Activated B cell treated with CpG ODN at 0.5 μM for 24 hours (primary cell): ENCODE results near the gene KCNK1. TPM values are rescaled to one million over a fixed set of nuclear protein-coding genes. Genes with fewer than 3 reads are reported as not detected.

Experiments used
- ATAC-seq: fragments of 200-7000 bp; cut with Tn5 transposase; one replicate; pipeline ENCODE4 v1.10.0; 2021; ENCODE audit warnings: low read depth, mild to moderate bottlenecking, moderate library complexity
- CTCF ChIA-PET: fragments of 350-600 bp; sonication (Branson Sonifier 250); formaldehyde crosslinking; loops from one replicate; lab custom pipeline; 2021; ENCODE audit warnings: antibody characterized with exemption; lab: Charles Lee
- POLR2A ChIA-PET: fragments of 350-600 bp; sonication (Branson Sonifier 250); formaldehyde crosslinking; loops from one replicate; lab custom pipeline; 2021; ENCODE audit warnings: antibody characterized with exemption; lab: Charles Lee
- DNase-seq: peaks from one replicate; pipeline ENCODE4 v3.0.0; 2022
- H3K27ac Mint-ChIP-seq: one replicate; pipeline ENCODE4 v1.8.0; 2020; ENCODE audit warnings: mixed read lengths
- H3K27me3 Mint-ChIP-seq: one replicate; pipeline ENCODE4 v1.8.0; 2021; ENCODE audit warnings: mixed read lengths
- H3K36me3 Mint-ChIP-seq: one replicate; pipeline ENCODE4 v1.8.0; 2021; ENCODE audit warnings: low read depth, mixed read lengths
- H3K4me1 Mint-ChIP-seq: one replicate; pipeline ENCODE4 v1.8.0; 2021; ENCODE audit warnings: mixed read lengths
- H3K4me3 Mint-ChIP-seq: one replicate; pipeline ENCODE4 v1.8.0; 2020; ENCODE audit warnings: mild to moderate bottlenecking, mixed read lengths
- H3K9me3 Mint-ChIP-seq: one replicate; pipeline ENCODE4 v1.8.0; 2020; ENCODE audit warnings: mixed read lengths
- intact Hi-C: fragments of 100-400 bp; cut with micrococcal nuclease; formaldehyde crosslinking; loops from one replicate; pipeline ENCODE4 v1.15.1; 2024
- total RNA-seq: library from RNA; stranded (reverse); gene quantifications from 2 replicates; pipeline ENCODE4 v1.2.3, GENCODE V29; 2022
- TF ChIP-seq, protein P1 (sequence below): fragments of 200-600 bp; IDR thresholded peaks from one replicate; pipeline ENCODE4 v1.8.0; 2022; ENCODE audit warnings: antibody characterized with exemption, mild to moderate bottlenecking

KCNK1 gene
- total RNA-seq, 1 donor from 2014 or later, result not detected

DNA sequence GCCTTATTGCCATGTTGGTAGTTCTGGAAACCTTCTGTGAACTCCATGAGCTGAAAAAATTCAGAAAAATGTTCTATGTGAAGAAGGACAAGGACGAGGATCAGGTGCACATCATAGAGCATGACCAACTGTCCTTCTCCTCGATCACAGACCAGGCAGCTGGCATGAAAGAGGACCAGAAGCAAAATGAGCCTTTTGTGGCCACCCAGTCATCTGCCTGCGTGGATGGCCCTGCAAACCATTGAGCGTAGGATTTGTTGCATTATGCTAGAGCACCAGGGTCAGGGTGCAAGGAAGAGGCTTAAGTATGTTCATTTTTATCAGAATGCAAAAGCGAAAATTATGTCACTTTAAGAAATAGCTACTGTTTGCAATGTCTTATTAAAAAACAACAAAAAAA, 57.4 kb downstream of the KCNK1 start:
- Mint-ChIP-seq H3K27ac (no peak overlapping the region), H3K4me1 (no peaks in the 10 kb centered on the region), H3K9me3 (no peaks in the 10 kb centered on the region), H3K27me3 (peaks cover 8% of the 10 kb centered on the region), H3K4me3 (no peak overlapping the region), H3K36me3 (no peaks in the 10 kb centered on the region)
- TF ChIP-seq, protein P1, sequence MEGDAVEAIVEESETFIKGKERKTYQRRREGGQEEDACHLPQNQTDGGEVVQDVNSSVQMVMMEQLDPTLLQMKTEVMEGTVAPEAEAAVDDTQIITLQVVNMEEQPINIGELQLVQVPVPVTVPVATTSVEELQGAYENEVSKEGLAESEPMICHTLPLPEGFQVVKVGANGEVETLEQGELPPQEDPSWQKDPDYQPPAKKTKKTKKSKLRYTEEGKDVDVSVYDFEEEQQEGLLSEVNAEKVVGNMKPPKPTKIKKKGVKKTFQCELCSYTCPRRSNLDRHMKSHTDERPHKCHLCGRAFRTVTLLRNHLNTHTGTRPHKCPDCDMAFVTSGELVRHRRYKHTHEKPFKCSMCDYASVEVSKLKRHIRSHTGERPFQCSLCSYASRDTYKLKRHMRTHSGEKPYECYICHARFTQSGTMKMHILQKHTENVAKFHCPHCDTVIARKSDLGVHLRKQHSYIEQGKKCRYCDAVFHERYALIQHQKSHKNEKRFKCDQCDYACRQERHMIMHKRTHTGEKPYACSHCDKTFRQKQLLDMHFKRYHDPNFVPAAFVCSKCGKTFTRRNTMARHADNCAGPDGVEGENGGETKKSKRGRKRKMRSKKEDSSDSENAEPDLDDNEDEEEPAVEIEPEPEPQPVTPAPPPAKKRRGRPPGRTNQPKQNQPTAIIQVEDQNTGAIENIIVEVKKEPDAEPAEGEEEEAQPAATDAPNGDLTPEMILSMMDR, result no peak
- DNase-seq (no peak), ATAC-seq (no peak)
- ChIA-PET POLR2A (no interaction called here), CTCF (no interaction called here)
- intact Hi-C loops, result no loop called here

DNA sequence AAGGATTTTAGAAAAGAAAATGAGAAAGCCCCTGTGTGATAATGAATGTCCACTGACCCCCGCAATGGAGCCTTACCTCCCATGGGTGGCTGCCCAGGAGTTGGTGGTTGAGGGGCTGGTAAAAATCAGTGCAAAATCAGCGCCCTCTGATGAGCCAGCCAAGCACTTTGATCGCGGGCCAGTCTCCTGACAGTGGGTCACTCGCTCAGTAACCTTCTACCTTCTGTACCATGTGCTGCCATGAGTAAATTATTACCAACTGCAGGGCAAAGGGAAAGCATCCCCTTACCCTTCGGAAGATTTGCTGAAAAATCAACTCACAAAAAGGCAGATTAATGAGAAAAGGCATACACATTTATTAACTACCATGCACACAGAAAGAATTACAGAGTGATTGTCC, 58.8 kb downstream of the KCNK1 start:
- Mint-ChIP-seq H3K4me3 (no peak overlapping the region), H3K27ac (no peak overlapping the region)
- intact Hi-C loops, result no loop called here

DNA sequence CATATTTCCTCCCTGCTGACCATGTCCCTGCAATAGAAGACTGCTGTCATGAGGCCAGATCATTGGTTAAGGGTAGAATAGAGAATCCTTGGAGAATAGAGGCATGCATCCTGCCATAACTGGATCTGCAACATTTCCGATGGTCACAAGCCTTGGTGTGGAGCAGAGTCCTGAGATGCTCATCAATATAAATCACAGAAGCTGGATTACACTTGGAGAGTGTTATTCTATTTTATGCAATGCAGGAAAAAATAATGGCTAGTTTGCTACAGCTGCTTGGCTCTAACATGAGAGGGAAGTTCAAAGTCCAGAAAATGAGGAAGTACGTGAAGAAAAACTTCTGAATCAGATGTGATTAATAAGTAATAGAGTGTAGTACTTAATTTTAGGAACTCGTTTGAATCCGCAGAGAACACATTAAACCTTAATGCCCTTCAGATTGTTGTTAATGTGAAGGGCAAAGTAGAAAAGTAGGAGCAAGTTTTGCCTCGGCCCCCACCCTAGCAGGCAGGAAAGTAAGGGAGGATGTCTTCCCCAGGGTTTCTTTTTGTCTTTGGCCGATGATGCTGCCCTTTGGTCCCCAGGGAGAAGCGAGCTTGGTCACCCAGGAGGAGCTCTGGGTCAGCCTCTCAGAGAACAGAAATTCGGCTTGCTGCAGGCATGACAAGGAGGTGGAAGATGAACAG, 59.5 kb downstream of the KCNK1 start:
- ATAC-seq (no peak), DNase-seq (no peak)
- POLR2A ChIA-PET, result no interaction called here
- TF ChIP-seq, protein P1, result no peak
- Mint-ChIP-seq H3K27me3 (peaks cover 10% of the 10 kb centered on the region), H3K27ac (no peak overlapping the region), H3K4me1 (no peaks in the 10 kb centered on the region), H3K36me3 (no peaks in the 10 kb centered on the region), H3K9me3 (no peaks in the 10 kb centered on the region), H3K4me3 (no peak overlapping the region)
- intact Hi-C loops, result no loop called here
- CTCF ChIA-PET, result no interaction called here

More for the DNA sequence above, 58.8 kb downstream of the KCNK1 start:
- no peaks in the 10 kb centered on the region for H3K4me1 Mint-ChIP-seq
- ATAC-seq, result no peak
- H3K27me3 Mint-ChIP-seq, result peaks cover 10% of the 10 kb centered on the region
- H3K9me3 Mint-ChIP-seq, result no peaks in the 10 kb centered on the region
- no peak for DNase-seq
- ChIA-PET CTCF (no interaction called here), POLR2A (no interaction called here)
- TF ChIP-seq, protein P1, result no peak
- H3K36me3 Mint-ChIP-seq, result no peaks in the 10 kb centered on the region

DNA sequence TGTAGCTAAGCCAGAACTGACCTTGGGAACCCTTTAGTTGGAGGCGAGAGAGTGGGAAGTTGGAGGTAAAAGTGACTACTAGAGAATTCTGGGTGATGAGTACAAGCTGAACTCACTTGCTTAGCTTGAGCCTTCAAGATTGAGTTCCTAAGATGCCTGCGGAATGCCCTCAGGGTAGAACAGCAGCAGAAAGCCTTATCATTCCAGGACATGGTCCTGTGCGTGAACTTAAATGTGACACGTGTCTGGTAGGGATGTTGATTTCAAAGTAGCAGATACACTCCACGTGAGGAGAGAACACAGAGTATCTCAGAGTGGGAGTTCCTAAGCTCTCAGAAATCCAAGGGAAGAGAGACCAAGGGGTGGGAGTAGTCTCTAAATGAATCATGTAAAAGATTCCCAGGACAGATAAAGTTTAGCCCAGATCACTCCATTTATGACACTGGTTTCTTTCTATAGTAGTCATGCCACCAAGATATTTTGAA, 60.1 kb downstream of the KCNK1 start:
- DNase-seq (no peak), ATAC-seq (no peak)
- TF ChIP-seq, protein P1, result no peak
- no peak overlapping the region for H3K27ac Mint-ChIP-seq
- POLR2A ChIA-PET, result no interaction called here
- no peak overlapping the region for H3K4me3 Mint-ChIP-seq
- intact Hi-C loops, result no loop called here
- CTCF ChIA-PET, result no interaction called here
- H3K36me3 Mint-ChIP-seq, result no peaks in the 10 kb centered on the region
- no peaks in the 10 kb centered on the region for H3K9me3 Mint-ChIP-seq
- H3K4me1 Mint-ChIP-seq, result no peaks in the 10 kb centered on the region
- peaks cover 10% of the 10 kb centered on the region for H3K27me3 Mint-ChIP-seq

DNA sequence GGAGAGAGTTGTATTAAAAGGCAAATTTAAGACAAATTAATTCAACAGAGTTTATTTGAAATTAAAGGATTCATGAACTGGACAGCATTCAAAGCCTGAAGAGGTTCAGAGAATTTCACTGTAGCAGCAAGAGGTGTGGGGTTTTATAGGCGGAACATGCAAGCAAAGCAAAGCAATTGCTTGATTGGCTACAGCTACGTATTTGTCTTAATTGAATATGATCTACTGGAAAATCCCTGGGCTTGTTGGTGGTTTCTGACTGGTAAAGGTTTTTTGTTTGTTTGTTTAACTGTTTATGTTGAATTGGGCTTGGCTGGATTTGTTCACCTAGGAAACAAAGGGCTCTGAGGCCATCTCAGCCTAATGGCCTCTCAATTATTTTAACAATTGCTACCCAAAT, 61.5 kb downstream of the KCNK1 start:
- POLR2A ChIA-PET, result no interaction called here
- TF ChIP-seq, protein P1, result no peak
- no peak overlapping the region for H3K27ac Mint-ChIP-seq

More for the DNA sequence above, 61.5 kb downstream of the KCNK1 start:
- no peaks in the 10 kb centered on the region for H3K4me1 Mint-ChIP-seq
- H3K27me3 Mint-ChIP-seq, result peaks cover 10% of the 10 kb centered on the region
- DNase-seq, result no peak
- intact Hi-C loops, result no loop called here
- no peaks in the 10 kb centered on the region for H3K36me3 Mint-ChIP-seq
- no peak overlapping the region for H3K4me3 Mint-ChIP-seq
- CTCF ChIA-PET, result no interaction called here
- no peak for ATAC-seq
- no peaks in the 10 kb centered on the region for H3K9me3 Mint-ChIP-seq
